Spleen (tissue), 11 donors: ENCODE results near the gene GALNT18. TPM values are rescaled to one million over a fixed set of nuclear protein-coding genes. Genes with fewer than 3 reads are reported as not detected.

Source experiments
- DNase-seq: peaks from one replicate; pipeline ENCODE4 v3.0.0-alpha.2; 2020
- H3K27ac ChIP-seq, 8 donors: fragments of 200-600 bp; sonication (generic) in 7 of 8; 1 replicate in 4 of 8; 2 replicates in 4 of 8; pipeline versions ENCODE4 v1.5.0 to v1.8.0; 2016 to 2021; ENCODE audit warnings: inconsistent platforms in 4 of 8, mild to moderate bottlenecking in 4 of 8, moderate library complexity in 1 of 8
- H3K27me3 ChIP-seq, 7 donors: fragments of 200-600 bp; sonication (generic) in 6 of 7; replicated peaks in 1 of 7; 1 replicate in 4 of 7; 2 replicates in 3 of 7; pipeline versions ENCODE4 v1.5.0 to v1.8.0; 2016 to 2021; ENCODE audit warnings: inconsistent platforms in 3 of 7, mild to moderate bottlenecking in 1 of 7
- H3K36me3 ChIP-seq, 6 donors: fragments of 200-600 bp; sonication (generic) in 5 of 6; 1 replicate in 4 of 6; 2 replicates in 2 of 6; pipeline versions ENCODE4 v1.5.0 to v1.8.0; 2016 to 2021; ENCODE audit warnings: inconsistent platforms in 2 of 6
- H3K4me1 ChIP-seq, 6 donors: fragments of 200-600 bp; sonication (generic) in 5 of 6; 1 replicate in 3 of 6; 2 replicates in 3 of 6; pipeline versions ENCODE4 v1.5.0 to v1.8.0; 2016 to 2021; ENCODE audit warnings: inconsistent platforms in 3 of 6
- H3K4me3 ChIP-seq, 8 donors: fragments of 200-600 bp; sonication (generic) in 7 of 8; 1 replicate in 4 of 8; 2 replicates in 4 of 8; pipeline versions ENCODE4 v1.5.0 to v1.8.0; 2016 to 2021; ENCODE audit warnings: inconsistent platforms in 4 of 8, mild to moderate bottlenecking in 4 of 8, moderate library complexity in 2 of 8
- H3K9me3 ChIP-seq, 8 donors: fragments of 200-600 bp; sonication (generic) in 7 of 8; 1 replicate in 4 of 8; 2 replicates in 4 of 8; pipeline versions ENCODE4 v1.5.0 to v1.8.0; 2016 to 2021; ENCODE audit warnings: inconsistent platforms in 4 of 8
- CTCF ChIP-seq, 11 experiments: fragments of 200-600 bp in 7 of 11; fragments of 450-650 bp in 4 of 11; sonication (generic) in 4 of 11; IDR thresholded peaks in 8 of 11; conservative IDR thresholded peaks in 3 of 11; 1 replicate in 7 of 11; 2 replicates in 4 of 11; pipeline versions ENCODE4 v1.4.0 to v1.8.0; 2016 to 2021; ENCODE audit warnings: antibody characterized with exemption in 11 of 11, inconsistent platforms in 4 of 11, mild to moderate bottlenecking in 1 of 11
- POLR2A ChIP-seq, 3 donors: fragments of 450-650 bp; IDR thresholded peaks; one replicate each; pipeline ENCODE4 v1.5.1; 2017; ENCODE audit warnings: antibody characterized with exemption in 3 of 3, mild to moderate bottlenecking in 1 of 3
- POLR2AphosphoS5 ChIP-seq, 3 donors: sonication (generic); formaldehyde crosslinking; IDR thresholded peaks; one replicate each; pipeline ENCODE4 v1.5.1; 2017; ENCODE audit warnings: antibody characterized with exemption in 3 of 3
- WGBS, 5 donors: extraction: QIAGEN DNeasy Blood & Tissue Kit in 3 of 5; methylation state at CpG; one replicate each; pipeline versions ENCODE4 v1.1.5 to v1.1.7; 2013 to 2018; 5-methylcytosine and 5-hydroxymethylcytosine counted together
- intact Hi-C: fragments of 100-400 bp; cut with DNase I; formaldehyde crosslinking; loops from one replicate; pipeline ENCODE4 v1.15.0; 2023; ENCODE audit warnings: low total_unique reads
- polyA plus RNA-seq, 3 donors: library from polyadenylated mRNA; stranded (reverse); fragments of 200-250 nt; gene quantifications; one replicate each; pipeline ENCODE4 v1.2.1, GENCODE V29; 2013
- total RNA-seq, 7 donors: library from RNA; depleted of rRNA in 3 of 7; stranded (reverse); fragments of >200 nt in 3 of 7; fragmentation: NEBNext Ultra II Directional in 4 of 7; extraction: Animal tissue kit (Norgen Biotek cat#: 25700) in 4 of 7; gene quantifications; one replicate each; pipeline versions ENCODE4 v1.1.0 to v1.2.1, GENCODE V29; 2016 to 2021
- donor health status: healthy with polysubstance abuse.
- donor health status: DM: no; HTN: no; CAD: no; lungs with moderate emphysema.
- donor health status: DM: no; HTN: no; CAD: no.
- donor health status: Bipolar disorder and iron deficiency.
- donor health status: healthy.
- donor health status: DM: no; HTN: no; CAD: no.
- donor health status: DM: yes; HTN: yes; CAD: no.

The GALNT18 gene
- total and polyA plus RNA-seq, 10 donors = 0.87 to 6.9 (median 3.9) TPM

GRCh38 chr11:11435635-11436034 is 186.2 kb downstream of the GALNT18 start:
- no peak for DNase-seq
- H3K36me3 ChIP-seq = no peaks in the 10 kb centered on the region
- H3K27ac ChIP-seq = no peak overlapping the region
- peaks cover 0 to 10% (median 0%) of the 10 kb centered on the region in 7 donors for H3K27me3 ChIP-seq
- TF ChIP-seq POLR2A (IDR thresholded peaks at IDR 0.05) (no peak), CTCF (IDR thresholded peaks at IDR 0.05 in 8 of 11, conservative IDR thresholded peaks at IDR 0.05 in 3 of 11) (no peak), POLR2AphosphoS5 (IDR thresholded peaks at IDR 0.05) (no peak)
- WGBS, 5 donors = 76 to 87% (median 84%) methylated on average over 11 to 12 of the region's 12 CpGs
- no peaks in the 10 kb centered on the region for H3K4me1 ChIP-seq
- no peak overlapping the region for H3K4me3 ChIP-seq
- intact Hi-C loops = no loop called here
- H3K9me3 ChIP-seq = no peaks in the 10 kb centered on the region

GRCh38 chr11:11433960-11434359 is 187.8 kb downstream of the GALNT18 start:
- Histone ChIP-seq H3K4me1 (no peaks in the 10 kb centered on the region), H3K36me3 (no peaks in the 10 kb centered on the region), H3K9me3 (no peaks in the 10 kb centered on the region), H3K27me3 (peaks cover 0 to 10% (median 0%) of the 10 kb centered on the region in 7 donors), H3K27ac (no peak overlapping the region), H3K4me3 (no peak overlapping the region)
- intact Hi-C loops = no loop called here
- 85 to 95% (median 87%) methylated on average over 2 of the region's 2 CpGs for WGBS, 5 donors
- TF ChIP-seq POLR2A (IDR thresholded peaks at IDR 0.05) (no peak), CTCF (IDR thresholded peaks at IDR 0.05 in 8 of 11, conservative IDR thresholded peaks at IDR 0.05 in 3 of 11) (no peak), POLR2AphosphoS5 (IDR thresholded peaks at IDR 0.05) (no peak)
- no peak for DNase-seq

DNA sequence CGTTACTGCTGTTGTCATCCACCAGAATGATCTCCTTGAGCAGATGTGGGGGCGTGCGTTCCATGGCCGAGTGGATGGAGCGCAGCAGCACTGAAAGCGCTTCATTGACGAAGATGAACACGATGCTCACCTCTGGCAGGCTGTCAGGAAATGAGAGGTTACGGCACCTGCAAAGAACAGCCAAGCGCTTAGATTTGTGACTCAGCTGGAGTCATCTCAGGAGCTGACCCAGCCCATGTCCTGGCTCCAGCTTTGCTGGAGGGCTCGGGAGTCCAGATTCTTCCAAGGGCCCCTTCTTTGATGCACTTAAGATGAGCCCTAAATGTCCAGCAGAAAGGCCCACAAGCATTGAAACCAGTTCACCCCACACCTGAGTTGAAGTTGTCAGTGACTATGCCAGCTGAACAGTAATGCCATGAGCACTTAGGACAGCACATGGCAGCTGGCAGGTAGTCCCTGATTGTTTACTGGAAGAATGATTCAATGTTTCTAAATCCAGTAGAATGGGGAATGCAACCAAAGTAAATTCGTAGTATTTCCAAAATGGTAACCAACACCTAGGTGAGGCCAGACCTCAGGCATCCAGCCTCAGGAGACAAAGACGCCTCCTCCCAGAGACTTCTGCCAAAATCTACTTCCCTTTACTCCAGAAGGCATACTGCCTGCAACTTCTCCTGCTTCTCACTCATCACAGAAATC is 189.0 kb downstream of the GALNT18 start:
- DNase-seq = no peak
- TF ChIP-seq POLR2AphosphoS5 (IDR thresholded peaks at IDR 0.05) (no peak), CTCF (IDR thresholded peaks at IDR 0.05 in 8 of 11, conservative IDR thresholded peaks at IDR 0.05 in 3 of 11) (no peak), POLR2A (IDR thresholded peaks at IDR 0.05) (no peak)

GRCh38 chr11:11430431-11430830 is 191.4 kb downstream of the GALNT18 start:
- Histone ChIP-seq H3K4me3 (no peak overlapping the region), H3K9me3 (no peaks in the 10 kb centered on the region), H3K4me1 (peaks cover 0 to 13% (median 2%) of the 10 kb centered on the region in 6 donors), H3K36me3 (no peaks in the 10 kb centered on the region), H3K27ac (no peak overlapping the region), H3K27me3 (no peaks in the 10 kb centered on the region)
- no peak for TF ChIP-seq CTCF (IDR thresholded peaks at IDR 0.05 in 8 of 11, conservative IDR thresholded peaks at IDR 0.05 in 3 of 11)
- no peak for TF ChIP-seq POLR2AphosphoS5 (IDR thresholded peaks at IDR 0.05)
- no peak for TF ChIP-seq POLR2A (IDR thresholded peaks at IDR 0.05)
- DNase-seq = no peak
- 89 to 96% (median 89%) methylated on average over 4 of the region's 4 CpGs for WGBS, 5 donors
- intact Hi-C loops = no loop called here

More for the DNA sequence above, 189.0 kb downstream of the GALNT18 start:
- H3K4me1 ChIP-seq = peaks cover 0 to under 1% (median 0%) of the 10 kb centered on the region in 6 donors
- 90 to 96% (median 93%) methylated on average over 13 of the region's 13 CpGs for WGBS, 5 donors
- H3K9me3 ChIP-seq = no peaks in the 10 kb centered on the region
- H3K4me3 ChIP-seq = no peak overlapping the region
- no peak overlapping the region for H3K27ac ChIP-seq
- H3K36me3 ChIP-seq = no peaks in the 10 kb centered on the region
- intact Hi-C loops = no loop called here
- peaks cover 0 to 10% (median 0%) of the 10 kb centered on the region in 7 donors for H3K27me3 ChIP-seq
